Hippocampal formation (tissue), 2 donors: ENCODE results near the gene GTF2B.
"Not testable (repeated sequence)": the region's sequence is repeated elsewhere in the genome, so short reads cannot be mapped to it uniquely, and the experiment has no call there.

Source experiments
- DNase-seq, 2 donors: peaks; one replicate each; lab custom pipeline; 2025; lab: John Stamatoyannopoulos, UW

Gene GTF2B, protein sequence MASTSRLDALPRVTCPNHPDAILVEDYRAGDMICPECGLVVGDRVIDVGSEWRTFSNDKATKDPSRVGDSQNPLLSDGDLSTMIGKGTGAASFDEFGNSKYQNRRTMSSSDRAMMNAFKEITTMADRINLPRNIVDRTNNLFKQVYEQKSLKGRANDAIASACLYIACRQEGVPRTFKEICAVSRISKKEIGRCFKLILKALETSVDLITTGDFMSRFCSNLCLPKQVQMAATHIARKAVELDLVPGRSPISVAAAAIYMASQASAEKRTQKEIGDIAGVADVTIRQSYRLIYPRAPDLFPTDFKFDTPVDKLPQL

DNA sequence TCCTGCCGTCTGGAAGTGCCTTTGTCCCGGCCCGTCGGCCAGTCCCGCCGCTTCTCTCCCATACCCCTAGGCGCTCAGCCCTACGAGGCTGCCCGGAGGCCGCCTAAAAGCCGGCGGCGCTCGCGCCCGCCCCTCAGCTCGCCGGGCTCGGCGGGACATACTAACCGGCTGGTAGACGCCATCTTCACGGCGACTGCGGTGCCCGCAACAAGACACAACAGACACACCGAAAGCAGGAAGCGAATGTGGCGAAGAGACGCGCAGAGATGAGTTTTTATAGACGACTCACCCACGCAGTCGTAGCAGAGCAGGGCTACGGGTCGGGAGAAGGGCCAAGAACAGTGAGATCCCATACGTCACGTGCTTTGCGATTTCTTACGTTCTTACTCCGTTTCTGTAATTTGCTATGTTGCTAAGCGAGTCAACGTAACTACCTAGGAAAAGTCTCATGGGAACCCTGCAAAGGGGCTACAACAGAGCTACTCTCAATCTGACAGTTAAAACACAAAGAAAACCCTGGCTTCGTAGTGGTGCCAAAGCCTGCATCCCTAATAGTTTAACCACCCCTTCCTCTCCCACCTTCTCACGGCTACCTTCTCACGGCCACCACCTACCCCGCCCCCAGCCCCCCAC, at the start of gene GTF2B:
GTF2B (minus strand) TSS at position 250 of the 633 bp plus-strand sequence; CDS start at position 182, 68 bp downstream.
- peak; percentile 87 to 93 for DNase-seq

DNA sequence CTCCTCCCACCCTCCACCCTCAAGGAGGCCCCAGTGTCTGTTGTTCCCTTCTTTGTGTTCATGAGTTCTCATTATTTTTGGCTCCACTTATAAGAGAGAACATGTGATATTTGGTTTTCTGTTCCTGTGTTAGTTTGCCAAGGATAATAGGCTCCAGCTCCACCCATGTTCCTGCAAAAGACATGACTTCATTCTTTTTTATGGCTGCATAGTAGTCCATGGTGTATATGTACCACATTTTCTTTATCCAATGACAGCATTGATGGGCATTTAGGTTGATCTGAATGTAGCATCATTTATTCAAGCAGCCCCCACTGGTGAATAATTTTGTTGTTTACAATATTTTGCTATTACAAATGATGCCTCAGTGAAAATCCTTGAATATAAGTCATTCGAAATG, 47.2 kb upstream of the GTF2B start:
- not testable (repeated sequence) for DNase-seq

DNA sequence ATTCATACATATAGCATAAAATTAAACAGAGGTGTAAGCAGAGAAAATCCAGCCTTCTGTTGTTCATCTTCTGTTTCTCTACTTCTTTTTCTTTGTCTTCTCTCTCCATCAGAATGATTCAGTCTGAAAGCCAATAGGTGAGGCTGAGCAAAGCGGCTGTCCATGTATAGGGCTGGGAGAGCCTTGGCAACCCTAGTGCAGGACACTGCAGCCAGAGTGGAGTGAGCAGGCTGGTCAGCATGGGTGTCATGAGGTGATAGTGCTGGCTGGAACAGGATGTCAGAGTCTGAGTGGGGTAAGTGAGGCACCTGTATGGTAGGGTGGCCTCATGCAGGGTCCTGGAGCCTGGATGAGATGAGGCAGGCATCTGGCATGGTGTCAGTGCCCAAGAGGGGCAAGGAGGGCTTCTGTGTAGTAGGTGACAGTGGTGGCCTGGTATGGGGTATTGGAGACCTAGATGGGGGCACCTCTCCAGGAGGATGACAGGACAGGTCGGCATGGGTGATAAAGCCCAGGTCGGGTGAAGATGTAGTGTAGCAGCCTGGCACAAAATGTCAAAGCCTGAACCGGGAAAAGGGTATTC, 45.5 kb upstream of the GTF2B start:
- DNase-seq: no peak

DNA sequence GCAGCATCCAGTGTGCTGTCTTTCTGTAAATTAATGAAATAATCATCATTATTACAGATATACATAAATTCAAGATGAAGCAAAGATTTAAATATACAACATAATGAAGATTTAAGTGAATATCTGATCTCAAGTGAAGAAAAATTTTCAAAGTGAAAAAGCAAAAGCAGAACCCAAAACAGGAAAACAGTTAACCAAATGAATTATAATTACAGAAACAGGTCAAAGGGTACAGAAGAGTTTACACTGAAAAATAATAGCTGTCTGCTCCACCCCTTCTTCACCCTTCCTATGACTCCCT, 44.8 kb upstream of the GTF2B start:
- no peak for DNase-seq

DNA sequence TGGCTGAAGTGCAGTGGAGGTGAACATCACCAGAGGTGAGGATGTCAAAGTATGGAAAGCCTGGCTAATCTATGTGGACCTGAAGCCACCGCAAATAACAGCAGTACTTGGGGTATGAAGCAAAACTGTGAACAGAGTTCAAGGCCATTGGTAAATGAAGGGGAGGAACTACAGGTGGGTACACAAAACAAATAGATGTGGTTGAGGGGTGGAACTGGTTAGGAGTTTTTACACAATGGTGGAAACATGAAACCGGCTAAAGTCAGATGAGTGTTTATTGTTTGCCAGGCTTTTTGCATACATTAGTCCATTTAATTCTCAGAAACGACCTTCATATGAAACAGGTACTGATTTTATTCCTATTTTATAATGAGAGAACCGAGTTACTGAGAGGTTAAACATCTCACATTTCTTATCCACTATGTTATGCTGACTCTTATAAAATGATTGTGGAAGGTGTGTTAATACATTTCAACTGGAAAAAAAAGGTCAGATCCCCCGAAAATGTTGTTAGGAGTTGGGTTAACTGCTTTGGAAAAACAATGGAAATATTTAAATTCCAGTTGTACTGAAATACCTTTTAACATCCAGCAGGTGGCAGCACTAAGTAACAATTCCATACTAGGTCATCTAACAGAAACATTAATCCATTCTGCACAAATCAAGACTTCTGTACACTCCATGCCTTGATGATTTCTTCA, 44.3 kb upstream of the GTF2B start:
- DNase-seq: peak in 1 of 2 donors; percentile 53

DNA sequence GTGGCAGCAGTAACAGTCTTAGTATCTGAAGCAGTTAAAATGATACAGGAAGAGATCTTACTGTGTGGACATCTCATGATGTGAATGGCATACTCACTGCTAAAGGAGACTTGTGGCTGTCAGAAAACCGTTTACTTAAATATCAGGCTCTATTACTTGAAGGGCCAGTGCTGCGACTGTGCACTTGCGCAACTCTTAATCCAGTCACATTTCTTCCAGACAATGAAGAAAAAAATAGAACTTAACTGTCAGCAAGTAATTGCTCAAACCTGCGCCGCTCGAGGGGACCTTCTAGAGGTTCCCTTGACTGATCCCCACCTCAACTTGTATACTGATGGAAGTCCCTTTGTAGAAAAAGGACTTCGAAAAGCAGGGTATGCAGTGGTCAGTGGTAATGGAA, 38.8 kb upstream of the GTF2B start:
- DNase-seq: not testable (repeated sequence)

DNA sequence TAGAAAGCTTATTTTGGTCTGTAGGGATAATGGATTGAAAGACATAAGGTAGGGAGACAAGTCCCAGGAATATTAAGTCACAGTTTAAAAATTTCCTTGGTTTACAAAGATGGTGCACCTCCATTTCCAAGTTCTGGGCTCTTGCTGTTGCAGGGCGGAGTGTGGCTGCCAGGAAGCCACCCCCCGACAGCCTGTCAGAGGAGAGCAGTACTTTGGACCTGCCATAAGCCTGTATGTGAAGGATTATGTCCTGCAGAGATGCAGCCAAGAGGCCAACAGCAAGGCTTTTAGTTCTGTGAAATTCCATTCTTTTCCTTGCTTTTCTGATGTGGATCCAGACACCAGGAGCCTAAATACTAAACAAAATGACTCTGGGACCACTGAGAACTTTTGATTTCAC, 31.9 kb upstream of the GTF2B start:
- no peak for DNase-seq

DNA sequence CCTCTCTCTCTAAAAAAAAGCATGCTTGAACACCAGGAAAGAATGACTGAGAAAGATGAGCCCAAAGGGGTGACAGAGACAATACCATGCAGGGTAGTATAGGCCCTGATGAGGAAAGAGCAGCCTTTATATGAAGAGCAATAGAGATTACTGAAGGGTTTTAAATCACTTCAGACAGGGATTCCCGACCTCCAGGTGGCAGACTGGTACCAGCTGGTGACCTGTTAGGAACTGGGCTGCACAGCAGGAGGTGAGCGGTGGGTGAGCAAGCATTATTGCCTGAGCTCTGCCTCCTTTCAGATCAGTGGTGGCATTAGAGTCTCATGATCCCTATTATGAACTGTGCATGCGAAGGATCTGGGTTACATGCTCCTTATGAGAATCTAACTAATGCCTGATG, 30.8 kb upstream of the GTF2B start:
- no peak for DNase-seq

DNA sequence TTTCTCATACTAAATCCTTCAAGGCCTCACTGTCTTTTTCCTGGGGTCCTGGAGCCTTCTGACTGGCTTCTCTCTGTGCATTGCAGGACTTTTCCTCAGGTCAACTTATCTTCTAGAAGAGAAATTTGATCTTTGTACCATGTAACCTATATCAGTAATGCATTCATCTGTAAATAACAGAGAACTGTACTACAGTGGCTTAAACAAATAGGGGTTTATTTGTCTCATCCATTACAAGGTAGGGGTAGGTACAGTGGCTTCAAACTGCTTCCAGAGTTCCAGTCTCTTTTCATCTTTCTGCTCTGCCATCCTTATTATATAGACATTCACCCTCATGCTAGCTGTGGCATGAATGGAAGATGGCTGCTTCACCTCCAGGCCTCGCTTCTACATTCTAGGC, 29.5 kb upstream of the GTF2B start:
- DNase-seq: no peak

DNA sequence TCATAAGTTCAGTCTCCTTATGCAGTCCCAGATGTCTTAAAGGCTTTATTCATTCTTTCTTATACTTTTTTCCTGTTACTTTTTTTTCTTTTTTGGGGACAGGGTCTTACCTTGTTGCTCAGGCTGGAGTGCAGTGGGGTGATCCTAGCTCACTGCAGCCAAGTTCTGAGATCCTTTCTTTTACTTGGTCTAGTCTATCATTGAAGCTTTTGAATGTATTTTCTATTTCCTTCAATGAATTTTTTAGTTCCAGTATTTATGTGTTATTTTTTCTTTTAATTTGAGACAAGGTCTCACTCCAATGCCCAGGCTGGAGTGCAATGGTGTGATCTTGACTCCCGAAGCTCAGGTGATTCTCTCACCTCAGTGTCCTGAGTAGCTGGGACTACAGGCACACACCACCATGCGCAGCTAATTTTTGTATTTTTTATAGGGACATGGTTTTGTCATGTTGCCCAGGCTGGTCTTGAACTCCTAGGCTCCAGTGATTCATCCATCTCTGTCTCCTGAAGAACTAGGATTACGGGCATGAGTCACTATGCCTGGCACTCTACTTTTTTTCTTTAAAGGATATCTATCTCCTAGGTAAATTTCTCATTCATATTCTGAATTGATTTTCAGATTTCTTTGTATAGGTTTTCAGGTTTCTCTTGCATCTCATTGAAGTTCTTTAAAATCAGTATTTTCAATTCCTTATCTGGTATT, 26.1 kb upstream of the GTF2B start:
- no peak for DNase-seq

DNA sequence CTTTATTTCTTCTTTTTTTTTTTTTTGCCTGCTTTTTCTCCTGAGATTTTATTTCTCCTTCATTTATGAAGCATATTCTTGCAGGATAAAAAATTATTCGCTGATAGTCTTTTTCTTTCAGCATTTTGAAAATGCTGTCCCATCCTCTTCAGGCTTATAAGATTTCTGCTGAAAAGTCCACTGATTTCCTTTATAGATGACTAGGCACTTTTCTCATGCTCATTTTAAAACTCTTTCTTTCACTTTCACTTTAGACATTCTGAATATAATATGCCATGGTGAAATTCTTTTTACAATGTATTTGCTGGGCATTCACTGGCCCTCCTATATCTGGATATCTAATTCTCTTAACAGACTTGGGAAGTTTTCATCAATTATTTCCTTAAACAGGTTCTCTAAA, 25.5 kb upstream of the GTF2B start:
- no peak for DNase-seq

DNA sequence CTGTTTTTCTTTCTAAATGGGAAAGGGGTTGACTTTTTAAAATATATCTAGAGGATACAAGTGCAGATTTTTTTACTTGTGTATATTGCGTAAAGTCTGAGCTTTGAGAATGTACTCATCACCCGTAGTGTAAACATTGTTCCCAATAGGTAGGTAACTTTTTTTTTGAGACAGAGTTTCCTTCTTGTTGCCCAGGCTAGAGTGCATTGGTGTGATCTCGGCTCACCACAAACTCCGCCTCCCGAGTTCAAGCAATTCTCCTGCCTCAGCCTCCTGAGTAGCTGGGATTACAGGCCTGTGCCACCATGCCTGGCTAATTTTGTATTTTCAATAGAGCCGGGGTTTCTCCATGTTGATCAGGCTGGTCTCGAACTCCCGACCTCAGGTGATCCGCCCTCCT, 20.4 kb upstream of the GTF2B start:
- not testable (repeated sequence) for DNase-seq

DNA sequence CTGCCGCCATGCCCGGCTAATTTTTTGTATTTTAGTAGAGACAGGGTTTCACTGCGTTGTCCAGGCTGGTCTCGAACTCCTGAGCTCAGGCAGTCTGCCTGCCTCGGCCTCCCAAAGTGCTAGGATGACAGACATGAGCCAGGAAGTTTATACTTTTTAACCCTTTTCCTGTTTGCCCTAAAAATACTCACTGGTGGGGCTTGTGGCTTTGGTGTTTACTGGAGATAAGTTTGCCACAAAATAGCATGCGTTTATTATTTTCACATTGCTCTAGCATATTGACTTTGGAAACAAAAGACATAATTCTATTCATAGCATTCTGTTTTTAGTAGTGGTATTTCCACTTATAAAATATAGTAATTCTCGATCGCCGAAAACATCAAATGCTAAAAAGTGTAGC, 19.8 kb upstream of the GTF2B start:
- DNase-seq: no peak

DNA sequence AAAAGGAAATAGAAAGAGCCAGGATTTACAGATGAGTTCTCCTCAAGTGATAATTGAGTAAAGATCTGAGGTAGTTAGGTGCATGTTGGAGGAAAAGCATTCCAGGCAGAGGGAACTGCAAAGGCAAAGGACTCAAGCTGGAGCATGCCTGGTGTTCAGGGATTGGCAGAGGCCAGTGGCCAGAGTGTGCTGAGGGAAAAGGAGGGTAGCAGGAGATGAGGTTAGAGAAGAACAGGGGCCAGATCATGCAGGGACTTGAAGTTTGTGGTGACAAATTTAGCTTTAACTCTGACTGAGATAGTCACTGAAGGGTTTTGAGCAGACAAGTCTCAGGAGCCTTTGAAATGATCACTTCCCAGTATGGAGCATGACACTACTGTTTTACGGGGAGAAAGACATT, 19.0 kb upstream of the GTF2B start:
- no peak for DNase-seq

DNA sequence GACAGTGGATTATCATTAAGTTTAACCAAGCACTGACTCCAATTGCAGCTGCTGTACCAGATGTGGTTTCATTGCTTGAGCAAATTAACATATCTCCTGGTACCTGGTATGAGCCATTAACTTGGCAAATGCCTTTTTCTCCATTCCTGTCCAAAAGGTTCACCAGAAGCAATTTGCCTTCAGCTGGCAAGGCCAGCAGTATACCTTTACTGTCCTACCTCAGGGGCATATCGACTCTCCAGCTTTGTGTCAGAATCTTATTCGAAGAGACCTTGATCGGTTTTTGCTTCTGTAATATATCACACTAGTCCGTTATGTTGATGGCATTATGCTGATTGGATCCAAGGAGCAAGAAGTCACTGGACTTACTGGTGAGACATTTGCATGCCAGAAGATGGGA, 9.5 kb upstream of the GTF2B start:
- DNase-seq: no peak

DNA sequence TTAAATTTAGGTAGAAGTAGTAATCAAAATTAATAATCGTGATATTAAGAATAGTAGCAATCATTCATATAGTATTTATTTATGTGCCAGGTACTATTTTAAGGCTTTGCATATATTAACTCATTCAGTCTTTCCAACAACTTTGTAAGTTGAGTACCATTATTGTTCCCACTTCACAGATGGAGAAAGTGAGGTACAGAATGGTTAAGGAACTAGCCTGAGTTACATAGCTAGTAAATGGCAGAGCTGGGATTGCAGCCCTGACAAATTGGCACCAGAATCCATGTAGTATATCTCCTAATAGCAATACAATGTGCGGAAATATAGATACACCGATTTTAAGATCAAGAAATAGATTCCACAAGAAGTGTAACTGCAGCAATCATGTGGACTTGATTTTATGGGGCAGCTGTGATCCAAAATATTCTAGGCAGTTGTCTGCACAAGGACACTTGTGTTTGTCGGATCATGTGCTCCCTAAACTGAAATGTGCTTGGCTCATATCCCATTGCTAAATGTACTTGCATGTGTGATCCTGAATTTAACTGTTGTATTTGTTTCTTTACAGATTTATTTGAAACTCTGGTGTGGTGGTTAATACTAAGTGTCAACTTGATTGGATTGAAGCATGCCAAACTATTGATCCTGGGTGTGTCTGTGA, 5.8 kb upstream of the GTF2B start:
- no peak for DNase-seq

DNA sequence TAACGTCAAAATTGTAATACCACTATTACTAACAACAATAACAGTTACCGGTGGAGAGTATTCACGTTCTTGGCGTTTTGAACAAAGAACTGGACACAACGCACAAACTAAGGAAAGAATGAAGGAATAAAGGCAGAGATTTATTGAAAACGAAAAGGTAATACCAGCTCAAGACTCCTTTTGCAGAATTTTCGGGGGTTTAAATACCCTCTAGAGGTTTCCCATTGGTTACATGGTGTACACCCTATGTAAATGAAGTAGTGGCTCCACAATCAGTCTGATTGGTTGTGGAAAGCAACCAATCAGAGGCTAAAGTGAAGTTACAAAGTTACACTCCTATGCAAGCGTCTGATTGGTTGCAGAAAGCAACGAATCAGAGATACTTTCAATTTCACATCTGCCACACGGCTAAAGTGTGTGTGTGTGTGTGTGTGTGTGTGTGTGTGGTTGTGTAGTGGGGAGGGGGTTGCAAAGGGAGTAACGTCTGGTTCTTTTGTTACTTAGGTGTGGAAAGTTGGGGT, 1.1 kb upstream of the GTF2B start:
- no peak for DNase-seq

DNA sequence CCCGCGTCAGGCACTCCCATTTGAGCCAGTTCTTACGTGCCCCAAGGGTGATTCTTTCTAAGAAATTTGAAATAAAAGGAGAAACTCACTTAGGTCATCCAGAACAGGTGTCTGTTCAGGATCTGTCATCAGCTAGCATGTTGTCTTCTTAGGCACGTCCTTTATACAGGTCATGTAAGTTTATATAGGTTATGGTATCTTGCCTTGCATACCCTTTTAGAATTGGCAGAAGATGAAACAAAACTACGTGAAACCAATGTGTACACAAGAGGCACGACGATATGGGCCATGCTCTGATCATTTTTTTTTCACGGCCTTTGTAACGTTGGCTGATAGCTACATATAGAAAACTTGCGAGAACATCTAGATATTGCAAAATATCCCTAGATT, 579 bp upstream of the GTF2B start:
- no peak for DNase-seq

DNA sequence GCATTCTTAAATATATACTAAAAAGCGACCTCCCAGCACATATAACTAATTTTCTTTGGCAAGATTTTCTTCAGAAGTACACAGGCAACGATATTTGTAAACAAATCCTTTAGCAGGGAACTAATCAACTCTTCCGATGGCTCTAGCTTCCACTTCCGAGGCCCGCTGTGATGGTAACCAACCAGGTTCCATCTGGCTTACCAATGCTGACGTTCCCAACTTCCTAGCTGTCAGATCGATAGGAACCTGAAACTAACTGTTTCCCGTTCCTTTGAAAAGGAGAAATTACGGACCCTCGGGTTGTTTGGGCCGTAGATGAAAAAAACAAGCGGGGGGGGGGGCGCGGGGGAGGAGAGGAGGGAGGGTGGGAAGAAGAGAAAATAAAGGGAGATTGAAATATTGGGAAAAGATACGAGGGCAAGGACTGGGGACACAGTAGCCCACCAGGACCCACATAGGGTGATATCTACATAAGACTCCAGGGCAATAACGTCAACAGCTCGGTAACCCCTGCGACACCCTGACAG, 513 bp downstream of the GTF2B start:
- DNase-seq: peak; percentile 27 to 67

DNA sequence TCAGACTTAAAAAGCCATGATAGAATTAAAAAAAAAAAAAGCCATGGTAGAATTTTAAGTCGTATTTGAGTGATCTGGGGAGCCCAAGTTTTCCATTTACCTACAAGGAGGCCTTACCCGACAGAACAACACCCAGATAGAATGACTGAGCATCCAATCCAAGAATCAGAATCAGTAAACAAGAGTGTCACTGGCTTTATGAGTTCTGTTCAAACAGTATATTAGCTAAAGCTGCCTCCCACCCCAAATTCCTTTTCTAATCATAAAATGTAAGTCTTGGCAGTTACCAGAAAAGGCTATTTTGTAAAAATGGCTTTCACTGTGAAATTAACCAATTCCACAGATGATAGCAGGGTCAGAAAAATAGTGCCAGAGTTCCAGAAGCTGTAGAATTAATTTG, 1.2 kb downstream of the GTF2B start:
- DNase-seq: no peak

DNA sequence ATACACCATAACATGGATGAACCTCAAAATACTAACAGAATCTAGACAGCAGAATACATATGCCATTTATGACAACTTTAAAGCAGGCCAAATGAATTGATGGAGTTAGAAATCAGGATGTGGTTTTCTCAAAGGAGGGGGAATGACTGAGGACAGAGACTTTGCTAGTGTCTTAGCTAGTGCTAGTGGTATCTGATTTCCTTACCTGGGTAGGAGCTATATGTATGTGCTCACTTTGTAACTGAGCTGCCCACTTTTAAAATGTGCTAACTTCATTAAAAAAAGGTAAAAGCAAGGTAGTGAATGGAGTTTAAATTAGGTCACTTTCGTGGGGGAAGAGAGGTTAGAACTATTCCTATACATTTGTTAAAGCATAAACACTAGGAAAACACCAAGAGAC, 2.6 kb downstream of the GTF2B start:
- DNase-seq: no peak
